Lower leg skin (tissue), 4 donors: Measurements from ENCODE around the gene TMEM134. TPM values are rescaled to one million over a fixed set of nuclear protein-coding genes. Genes with fewer than 3 reads are reported as not detected.

Experiments
- DNase-seq, 2 donors: peaks; one replicate each; pipeline ENCODE4 v3.0.0-alpha.2; 2019; ENCODE audit warnings: low spot score in 2 of 2
- H3K4me3 ChIP-seq: fragments of 200-600 bp; sonication (generic); 2 replicates; pipeline ENCODE4 v1.5.1; 2017; ENCODE audit warnings: mild to moderate bottlenecking, low read depth; ENCODE audit not compliant: poor library complexity, severe bottlenecking
- CTCF ChIP-seq, 3 donors: fragments of 450-650 bp; IDR thresholded peaks; one replicate each; pipeline ENCODE4 v1.5.1; 2016; ENCODE audit warnings: antibody characterized with exemption in 3 of 3, mild to moderate bottlenecking in 3 of 3, moderate library complexity in 2 of 3
- POLR2A ChIP-seq, 2 donors: fragments of 450-650 bp; IDR thresholded peaks; one replicate each; pipeline ENCODE4 v1.6.1; 2016 to 2017; ENCODE audit warnings: antibody characterized with exemption in 2 of 2, mild to moderate bottlenecking in 1 of 2, moderate library complexity in 1 of 2
- WGBS, 2 donors: methylation state at CpG; one replicate each; pipeline ENCODE4 v1.1.5; 2018; 5-methylcytosine and 5-hydroxymethylcytosine counted together
- intact Hi-C: fragments of 100-400 bp; cut with DNase I; formaldehyde crosslinking; loops from one replicate; pipeline ENCODE4 v1.15.0; 2023; ENCODE audit warnings: low total_unique reads
- total RNA-seq, 4 donors: library from RNA; depleted of rRNA; stranded (reverse); fragments of >200 nt; gene quantifications; one replicate each; pipeline ENCODE4 v1.1.0, GENCODE V29; 2016

The TMEM134 gene
- total RNA-seq, 4 donors from 2014 or later: 202 to 374 (median 252) TPM

GRCh38 chr11:67423466-67423865 lies 45.6 kb downstream of the TMEM134 start:
- intact Hi-C loops: no loop called here
- 61 to 72% methylated on average over 8 to 13 of the region's 13 CpGs for WGBS, 2 donors
- no peak for DNase-seq
- no peak overlapping the region for H3K4me3 ChIP-seq
- TF ChIP-seq POLR2A (IDR thresholded peaks at IDR 0.05): no peak
- no peak for TF ChIP-seq CTCF (IDR thresholded peaks at IDR 0.05)

- WGBS, 2 donors: 53 to 62% methylated on average over 6 of the region's 6 CpGs
- intact Hi-C loops: no loop called here
- TF ChIP-seq CTCF (IDR thresholded peaks at IDR 0.05): no peak
- no peak for TF ChIP-seq POLR2A (IDR thresholded peaks at IDR 0.05)
- H3K4me3 ChIP-seq: no peak overlapping the region
- no peak for DNase-seq
Measured at GRCh38 chr11:67422891-67423290, 46.2 kb downstream of the TMEM134 start.

- 70 to 71% methylated on average over 22 of the region's 22 CpGs for WGBS, 2 donors
- no peak for TF ChIP-seq CTCF (IDR thresholded peaks at IDR 0.05)
- no peak for TF ChIP-seq POLR2A (IDR thresholded peaks at IDR 0.05)
- intact Hi-C loops: no loop called here
- no peak overlapping the region for H3K4me3 ChIP-seq
- no peak for DNase-seq
Measured at GRCh38 chr11:67421430-67422031, 47.5 kb downstream of the TMEM134 start.

- TF ChIP-seq CTCF (IDR thresholded peaks at IDR 0.05): no peak
- no peak for TF ChIP-seq POLR2A (IDR thresholded peaks at IDR 0.05)
- peak overlapping the region; percentile 50 for H3K4me3 ChIP-seq
- intact Hi-C loops: no loop called here
- WGBS, 2 donors: 1 to 4% methylated on average over 24 to 58 of the region's 97 CpGs
- peak; percentile 95 to 99 for DNase-seq
Measured at GRCh38 chr11:67420646-67421429, 48.2 kb downstream of the TMEM134 start.

GRCh38 chr11:67420147-67420645 lies 48.9 kb downstream of the TMEM134 start:
- no peak for DNase-seq
- WGBS, 2 donors: 21 to 31% methylated on average over 13 to 15 of the region's 15 CpGs
- H3K4me3 ChIP-seq: peak overlapping the region; percentile 50
- TF ChIP-seq POLR2A (IDR thresholded peaks at IDR 0.05) (no peak), CTCF (IDR thresholded peaks at IDR 0.05) (no peak)
- intact Hi-C loops: no loop called here
